ENCODE results near the gene AP1B1. TPM values are rescaled to one million over a fixed set of nuclear protein-coding genes. Genes with fewer than 3 reads are reported as not detected.

The AP1B1 gene
- total and polyA plus RNA-seq, 2 of the 8 experiments (the other 6 are each of a cell fraction or from before 2014, with no cell fraction given) = 64.2 to 86.8 TPM

GRCh38 chr22:29314537-29315285, 73.7 kb downstream of the AP1B1 start (continued):
- TF ChIP-seq KDM1A (IDR thresholded peaks at IDR 0.05; ENCODE audit: borderline replicate concordance, low read length) = no peak

Measured in H1 (cell line).